ENCODE measurements around the gene TOMM20.
"Not testable (repeated sequence)": the region's sequence is repeated elsewhere in the genome, so short reads cannot be mapped to it uniquely, and the experiment has no call there.

The TOMM20 gene

GRCh38 chr1:235128456-235129328 is at the start of gene TOMM20:
TOMM20 (minus strand) TSS chr1:235128837; CDS start chr1:235128715, 122 bp downstream.
- peak; percentile 87 for DNase-seq (ENCODE audit: low read depth)

GRCh38 chr1:235176486-235176885 is 47.8 kb upstream of the TOMM20 start:
- DNase-seq (ENCODE audit: low read depth) = no peak

- DNase-seq (ENCODE audit: low read depth) = no peak
Observed at GRCh38 chr1:235169986-235170385, 41.3 kb upstream of the TOMM20 start.

- DNase-seq (ENCODE audit: low read depth) = no peak
Observed at GRCh38 chr1:235168375-235168774, 39.7 kb upstream of the TOMM20 start.

GRCh38 chr1:235161685-235162327 is 33.2 kb upstream of the TOMM20 start:
- DNase-seq (ENCODE audit: low read depth) = no peak

- DNase-seq (ENCODE audit: low read depth) = peak; percentile 86
Observed at GRCh38 chr1:235160957-235161684, 32.5 kb upstream of the TOMM20 start, which contains the start of gene RBM34. RBM34 (minus strand) TSS chr1:235161250; CDS start chr1:235161226, 24 bp downstream.

- no peak for DNase-seq (ENCODE audit: low read depth)
Observed at GRCh38 chr1:235160383-235160956, 31.8 kb upstream of the TOMM20 start.

GRCh38 chr1:235159930-235160329 is 31.3 kb upstream of the TOMM20 start:
- not testable (repeated sequence) for DNase-seq (ENCODE audit: low read depth)

GRCh38 chr1:235159284-235159683 is 30.6 kb upstream of the TOMM20 start:
- not testable (repeated sequence) for DNase-seq (ENCODE audit: low read depth)

- DNase-seq (ENCODE audit: low read depth) = no peak
Observed at GRCh38 chr1:235158680-235159079, 30.0 kb upstream of the TOMM20 start.

GRCh38 chr1:235157150-235157549 is 28.5 kb upstream of the TOMM20 start:
- no peak for DNase-seq (ENCODE audit: low read depth)

GRCh38 chr1:235156740-235157139 is 28.1 kb upstream of the TOMM20 start:
- no peak for DNase-seq (ENCODE audit: low read depth)

- DNase-seq (ENCODE audit: low read depth) = no peak
Observed at GRCh38 chr1:235156265-235156664, 27.6 kb upstream of the TOMM20 start.

GRCh38 chr1:235152235-235152634 is 23.6 kb upstream of the TOMM20 start:
- no peak for DNase-seq (ENCODE audit: low read depth)

GRCh38 chr1:235151033-235151432 is 22.4 kb upstream of the TOMM20 start:
- no peak for DNase-seq (ENCODE audit: low read depth)

- no peak for DNase-seq (ENCODE audit: low read depth)
Observed at GRCh38 chr1:235149824-235150223, 21.2 kb upstream of the TOMM20 start.

GRCh38 chr1:235147269-235147668 is 18.6 kb upstream of the TOMM20 start:
- DNase-seq (ENCODE audit: low read depth) = no peak

- no peak for DNase-seq (ENCODE audit: low read depth)
Observed at GRCh38 chr1:235145639-235146038, 17.0 kb upstream of the TOMM20 start.

GRCh38 chr1:235142991-235143390 is 14.4 kb upstream of the TOMM20 start:
- DNase-seq (ENCODE audit: low read depth) = no peak

GRCh38 chr1:235139315-235139714 is 10.7 kb upstream of the TOMM20 start:
- DNase-seq (ENCODE audit: low read depth) = no peak

GRCh38 chr1:235138821-235139220 is 10.2 kb upstream of the TOMM20 start:
- DNase-seq (ENCODE audit: low read depth) = no peak

- no peak for DNase-seq (ENCODE audit: low read depth)
Observed at GRCh38 chr1:235136111-235136510, 7.5 kb upstream of the TOMM20 start.
